ENCODE measurements around the gene STK24.

- TF ChIP-seq EZH2phosphoT487 (IDR thresholded peaks at IDR 0.05; ENCODE audit: low read depth) = no peak
- TF ChIP-seq, protein P1, sequence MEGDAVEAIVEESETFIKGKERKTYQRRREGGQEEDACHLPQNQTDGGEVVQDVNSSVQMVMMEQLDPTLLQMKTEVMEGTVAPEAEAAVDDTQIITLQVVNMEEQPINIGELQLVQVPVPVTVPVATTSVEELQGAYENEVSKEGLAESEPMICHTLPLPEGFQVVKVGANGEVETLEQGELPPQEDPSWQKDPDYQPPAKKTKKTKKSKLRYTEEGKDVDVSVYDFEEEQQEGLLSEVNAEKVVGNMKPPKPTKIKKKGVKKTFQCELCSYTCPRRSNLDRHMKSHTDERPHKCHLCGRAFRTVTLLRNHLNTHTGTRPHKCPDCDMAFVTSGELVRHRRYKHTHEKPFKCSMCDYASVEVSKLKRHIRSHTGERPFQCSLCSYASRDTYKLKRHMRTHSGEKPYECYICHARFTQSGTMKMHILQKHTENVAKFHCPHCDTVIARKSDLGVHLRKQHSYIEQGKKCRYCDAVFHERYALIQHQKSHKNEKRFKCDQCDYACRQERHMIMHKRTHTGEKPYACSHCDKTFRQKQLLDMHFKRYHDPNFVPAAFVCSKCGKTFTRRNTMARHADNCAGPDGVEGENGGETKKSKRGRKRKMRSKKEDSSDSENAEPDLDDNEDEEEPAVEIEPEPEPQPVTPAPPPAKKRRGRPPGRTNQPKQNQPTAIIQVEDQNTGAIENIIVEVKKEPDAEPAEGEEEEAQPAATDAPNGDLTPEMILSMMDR (IDR thresholded peaks at IDR 0.05; ENCODE audit: low read depth, low read length) = no peak
Observed at GRCh38 chr13:98432638-98433037, 144.3 kb downstream of the STK24 start.

Data from OCI-LY3 (cell line).